H54 (cell line): ENCODE results near the gene HOXA3.
A peak's percentile ranks its signal among the peaks of the same experiment; 100 is the strongest.

Source experiments
- DNase-seq: peaks from one replicate; pipeline ENCODE4 v3.0.0; 2011; ENCODE audit warnings: low spot score, mixed read lengths; ENCODE audit not compliant: insufficient read length
- FAIRE-seq: peaks from 3 replicates; lab custom pipeline; 2011; peaks lifted over from hg19 to GRCh38; lab: Jason Lieb, UNC
- POLR2A ChIP-seq: IDR thresholded peaks from 2 replicates; pipeline ENCODE4 v1.6.1; 2011; ENCODE audit warnings: low read depth, mild to moderate bottlenecking, low read length

Gene HOXA3

DNA sequence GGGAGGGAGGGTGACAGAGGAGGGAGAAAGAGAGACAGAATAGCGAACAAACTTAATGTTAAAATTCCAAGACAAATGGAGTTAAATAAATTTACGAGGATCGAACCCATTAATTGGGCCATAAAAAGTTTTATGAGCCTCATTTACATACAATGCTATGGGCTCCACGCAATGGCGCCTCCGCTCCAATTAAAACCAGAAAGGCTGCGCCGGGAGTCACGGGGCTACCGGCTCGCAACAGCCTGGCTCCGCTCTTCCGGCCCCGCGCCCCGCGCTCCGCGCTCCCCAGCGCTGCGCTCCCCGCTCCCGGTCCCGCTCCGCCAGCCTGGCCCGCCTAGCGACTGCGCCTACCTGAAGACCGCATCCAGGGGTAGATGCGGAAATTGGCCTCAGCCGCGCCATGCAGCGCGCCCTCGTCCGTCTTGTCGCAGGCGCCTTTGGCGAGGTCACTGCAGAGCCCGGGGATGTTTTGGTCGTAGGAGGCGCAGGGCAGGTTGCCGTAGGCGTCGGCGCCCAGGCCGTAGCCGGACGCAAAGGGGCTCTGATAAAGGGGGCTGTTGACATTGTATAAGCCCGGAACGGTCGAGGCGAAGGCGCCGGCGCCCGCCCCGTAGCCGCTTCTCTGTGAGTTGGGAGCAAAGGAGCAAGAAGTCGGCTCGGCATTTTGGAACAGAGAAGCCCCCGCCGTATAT lies 3.6 kb upstream of the HOXA3 start:
- DNase-seq: no peak
- no peak for FAIRE-seq
- peak; percentile 39 for TF ChIP-seq POLR2A

DNA sequence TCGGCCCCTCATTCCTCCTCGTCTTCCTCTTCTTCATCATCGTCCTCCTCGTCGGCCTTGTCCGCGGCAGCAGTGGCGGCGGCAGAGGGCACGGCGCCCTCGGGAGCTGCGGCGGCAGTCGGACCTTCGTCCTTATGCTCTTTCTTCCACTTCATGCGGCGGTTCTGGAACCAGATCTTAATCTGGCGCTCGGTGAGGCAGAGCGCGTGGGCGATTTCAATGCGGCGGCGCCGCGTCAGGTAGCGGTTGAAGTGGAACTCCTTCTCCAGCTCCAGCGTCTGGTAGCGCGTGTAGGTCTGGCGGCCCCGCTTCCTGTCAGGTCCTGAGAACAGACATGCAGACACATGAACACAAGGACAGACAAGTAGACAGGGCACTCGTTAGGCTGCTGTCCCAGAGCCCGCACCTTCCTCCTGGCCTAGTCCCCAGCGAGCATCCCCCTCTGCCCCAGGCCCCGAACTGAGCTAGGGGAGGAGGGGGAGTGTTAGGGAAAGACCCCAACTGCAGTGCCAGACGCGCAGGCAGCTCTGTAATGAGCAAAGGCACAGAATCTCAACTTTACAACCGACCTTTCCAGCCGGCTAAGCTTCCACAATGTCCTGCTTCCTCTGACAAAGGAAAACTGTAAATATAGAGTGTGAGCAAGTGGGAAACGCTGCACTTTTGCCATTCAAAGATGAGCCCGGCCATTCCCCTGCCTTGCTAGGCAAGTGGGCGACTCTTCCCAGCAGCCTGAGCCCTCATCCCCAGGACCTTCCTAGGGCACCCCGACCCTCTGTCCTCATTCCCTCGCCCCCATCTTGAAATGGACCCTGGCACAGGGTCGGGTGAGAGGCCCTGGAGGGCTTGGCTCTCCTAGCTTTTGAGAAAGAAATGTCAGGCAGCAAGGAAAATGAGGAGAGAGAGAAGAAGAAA lies 2.8 kb upstream of the HOXA3 start:
- no peak for DNase-seq
- no peak for FAIRE-seq

DNA sequence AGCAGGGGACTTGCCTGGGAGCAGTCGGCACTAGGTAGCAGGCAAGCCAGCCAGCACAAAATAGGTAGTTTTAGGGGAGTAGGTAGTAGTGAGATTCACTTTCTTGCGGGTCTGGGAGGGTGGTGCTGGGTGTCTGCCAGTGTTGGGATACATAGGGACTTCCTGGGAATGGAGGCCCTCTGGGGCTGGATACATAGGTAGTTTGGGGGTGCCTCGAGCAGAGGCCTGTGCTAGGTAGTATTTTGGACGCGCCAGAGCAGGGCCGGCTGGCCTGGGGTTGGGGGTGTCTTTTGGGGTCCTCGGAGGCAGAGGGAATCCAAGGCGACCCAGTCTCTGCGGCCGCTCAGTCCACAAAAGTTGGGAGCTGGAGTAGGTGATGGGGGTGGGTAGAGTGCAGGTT lies 2.0 kb upstream of the HOXA3 start:
- no peak for FAIRE-seq

More for the DNA sequence above, 2.8 kb upstream of the HOXA3 start:
- no peak for TF ChIP-seq POLR2A

DNA sequence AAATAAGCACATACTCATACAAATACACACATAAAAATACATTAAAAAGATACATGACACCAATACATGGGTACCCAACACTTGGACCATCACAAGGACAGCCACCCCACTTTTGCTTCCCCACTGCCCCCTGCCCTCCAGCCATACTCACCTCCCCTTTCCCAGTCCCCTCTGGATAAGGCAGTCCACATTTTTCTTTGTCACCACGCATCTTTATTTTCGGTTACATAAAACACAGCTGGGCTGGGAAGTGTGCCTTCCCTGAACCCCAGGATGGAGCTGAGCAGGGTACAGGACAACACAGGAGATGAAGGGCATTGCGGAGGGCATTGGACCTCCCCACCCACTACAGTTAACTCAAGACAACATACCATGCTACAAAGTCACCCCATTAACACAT lies 1.1 kb upstream of the HOXA3 start:
- DNase-seq: no peak
- no peak for TF ChIP-seq POLR2A
- no peak for FAIRE-seq

More for the DNA sequence above, 2.0 kb upstream of the HOXA3 start:
- no peak for TF ChIP-seq POLR2A
- DNase-seq: no peak

DNA sequence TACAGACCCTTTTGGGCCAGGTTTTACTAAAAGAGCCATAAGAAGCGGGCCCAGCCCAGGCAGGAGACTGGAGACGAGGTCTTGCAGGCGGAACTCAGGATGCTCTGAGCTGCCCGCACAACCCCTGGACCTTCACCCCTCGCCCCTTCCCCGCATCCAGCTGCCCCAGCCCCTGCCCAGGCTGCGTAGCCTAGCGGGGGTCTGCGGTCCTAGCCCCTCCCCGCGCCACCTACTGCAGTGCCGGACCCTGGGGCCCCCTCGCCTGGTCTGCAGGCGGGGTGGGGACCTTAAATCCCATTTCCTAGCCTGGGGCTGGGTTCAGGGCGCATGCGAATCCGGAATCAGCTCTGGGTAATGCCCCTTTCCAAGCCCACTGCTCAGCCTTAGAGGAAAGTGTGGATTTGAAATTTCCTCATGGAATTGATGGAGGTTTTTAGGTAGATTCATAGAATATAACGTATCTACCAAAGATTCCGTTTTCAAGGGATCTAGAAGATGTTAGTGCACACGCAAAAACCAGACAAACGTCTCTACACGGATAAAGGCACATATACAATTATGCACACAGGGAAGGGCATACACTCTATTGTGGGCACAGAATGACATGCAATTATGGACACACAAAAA lies 546 bp upstream of the HOXA3 start:
- FAIRE-seq (no peak), DNase-seq (no peak)
- TF ChIP-seq POLR2A: no peak

DNA sequence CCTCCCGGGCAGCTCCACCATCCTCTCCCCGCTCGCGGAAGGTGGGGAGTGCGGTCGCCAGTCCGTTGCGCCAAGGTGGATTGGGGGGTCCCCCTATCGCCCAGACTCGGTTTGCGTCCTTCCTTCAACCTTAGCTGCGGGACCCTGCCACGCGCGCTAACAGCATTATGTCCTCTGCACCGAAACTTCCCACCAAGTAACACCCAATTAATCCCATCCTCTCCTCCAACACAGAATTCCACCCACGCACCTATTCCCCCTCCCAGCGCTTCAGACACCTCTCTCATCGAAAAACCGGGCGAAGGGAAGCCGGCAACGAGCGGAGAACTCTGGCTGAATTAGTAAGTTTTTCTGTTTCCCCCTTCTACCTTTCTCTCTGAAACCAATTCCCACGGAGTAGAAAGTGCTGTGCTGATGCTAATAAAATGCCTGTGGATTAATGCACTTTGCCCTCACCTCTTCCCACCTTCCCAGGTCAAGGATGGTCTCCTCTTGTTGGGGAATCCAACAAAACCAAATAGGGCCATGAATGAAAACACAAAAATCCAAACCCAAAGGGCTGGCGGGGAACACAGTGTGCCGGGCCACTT lies 947 bp downstream of the HOXA3 start:
- FAIRE-seq (no peak), DNase-seq (no peak)
- TF ChIP-seq POLR2A: no peak

GRCh38 chr7:27150568-27151340 lies 1.6 kb downstream of the HOXA3 start:
- peak; percentile 100 for DNase-seq
- no peak for TF ChIP-seq POLR2A
- no peak for FAIRE-seq

GRCh38 chr7:27149842-27150567 lies 2.4 kb downstream of the HOXA3 start:
- TF ChIP-seq POLR2A: no peak
- DNase-seq: no peak
- no peak for FAIRE-seq

GRCh38 chr7:27148756-27149641 lies 3.4 kb downstream of the HOXA3 start:
- no peak for FAIRE-seq
- no peak for TF ChIP-seq POLR2A
- no peak for DNase-seq

- FAIRE-seq: no peak
- DNase-seq: no peak
- no peak for TF ChIP-seq POLR2A
Observed at GRCh38 chr7:27148031-27148755, 4.2 kb downstream of the HOXA3 start.
